HL-60 (cell line): ENCODE data around the gene SLC26A1.

Experiments used
- POLR2AphosphoS5 ChIP-seq: IDR thresholded peaks from 2 replicates; pipeline ENCODE4 v1.6.1; 2012; ENCODE audit warnings: low read depth
- TF ChIP-seq, protein P1 (sequence below): IDR thresholded peaks from one replicate; pipeline ENCODE4 v1.5.1; 2011; ENCODE audit warnings: low read length, control low read depth, inconsistent platforms; ENCODE audit not compliant: insufficient read depth

- TF ChIP-seq, protein P1, sequence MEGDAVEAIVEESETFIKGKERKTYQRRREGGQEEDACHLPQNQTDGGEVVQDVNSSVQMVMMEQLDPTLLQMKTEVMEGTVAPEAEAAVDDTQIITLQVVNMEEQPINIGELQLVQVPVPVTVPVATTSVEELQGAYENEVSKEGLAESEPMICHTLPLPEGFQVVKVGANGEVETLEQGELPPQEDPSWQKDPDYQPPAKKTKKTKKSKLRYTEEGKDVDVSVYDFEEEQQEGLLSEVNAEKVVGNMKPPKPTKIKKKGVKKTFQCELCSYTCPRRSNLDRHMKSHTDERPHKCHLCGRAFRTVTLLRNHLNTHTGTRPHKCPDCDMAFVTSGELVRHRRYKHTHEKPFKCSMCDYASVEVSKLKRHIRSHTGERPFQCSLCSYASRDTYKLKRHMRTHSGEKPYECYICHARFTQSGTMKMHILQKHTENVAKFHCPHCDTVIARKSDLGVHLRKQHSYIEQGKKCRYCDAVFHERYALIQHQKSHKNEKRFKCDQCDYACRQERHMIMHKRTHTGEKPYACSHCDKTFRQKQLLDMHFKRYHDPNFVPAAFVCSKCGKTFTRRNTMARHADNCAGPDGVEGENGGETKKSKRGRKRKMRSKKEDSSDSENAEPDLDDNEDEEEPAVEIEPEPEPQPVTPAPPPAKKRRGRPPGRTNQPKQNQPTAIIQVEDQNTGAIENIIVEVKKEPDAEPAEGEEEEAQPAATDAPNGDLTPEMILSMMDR: no peak
- no peak for TF ChIP-seq POLR2AphosphoS5
Observed at GRCh38 chr4:984336-985054, 8.7 kb downstream of the SLC26A1 start.
